ENCODE results near the gene SCMH1. TPM values are rescaled to one million over a fixed set of nuclear protein-coding genes. Genes with fewer than 3 reads are reported as not detected.
A peak's percentile ranks its signal among the peaks of the same experiment; 100 is the strongest.

SCMH1 gene
- total RNA-seq, 1 experiment from 2014 or later, result 55.9 TPM

GRCh38 chr1:41101950-41102607 is 140.0 kb downstream of the SCMH1 start:
- intact Hi-C loops (cut with micrococcal nuclease), result no loop called here
- Mint-ChIP-seq H3K4me1 (ENCODE audit: insufficient read depth, unreplicated experiment) (peaks cover 13% of the 10 kb centered on the region), H3K4me3 (ENCODE audit: unreplicated experiment) (no peak overlapping the region), H3K9me3 (ENCODE audit: unreplicated experiment) (no peaks in the 10 kb centered on the region), H3K27me3 (ENCODE audit: insufficient read depth, unreplicated experiment) (no peaks in the 10 kb centered on the region), H3K36me3 (ENCODE audit: insufficient read depth, unreplicated experiment) (no peaks in the 10 kb centered on the region), H3K27ac (ENCODE audit: low read depth, unreplicated experiment) (peak overlapping the region; percentile 39)
- TF ChIP-seq, protein P1, sequence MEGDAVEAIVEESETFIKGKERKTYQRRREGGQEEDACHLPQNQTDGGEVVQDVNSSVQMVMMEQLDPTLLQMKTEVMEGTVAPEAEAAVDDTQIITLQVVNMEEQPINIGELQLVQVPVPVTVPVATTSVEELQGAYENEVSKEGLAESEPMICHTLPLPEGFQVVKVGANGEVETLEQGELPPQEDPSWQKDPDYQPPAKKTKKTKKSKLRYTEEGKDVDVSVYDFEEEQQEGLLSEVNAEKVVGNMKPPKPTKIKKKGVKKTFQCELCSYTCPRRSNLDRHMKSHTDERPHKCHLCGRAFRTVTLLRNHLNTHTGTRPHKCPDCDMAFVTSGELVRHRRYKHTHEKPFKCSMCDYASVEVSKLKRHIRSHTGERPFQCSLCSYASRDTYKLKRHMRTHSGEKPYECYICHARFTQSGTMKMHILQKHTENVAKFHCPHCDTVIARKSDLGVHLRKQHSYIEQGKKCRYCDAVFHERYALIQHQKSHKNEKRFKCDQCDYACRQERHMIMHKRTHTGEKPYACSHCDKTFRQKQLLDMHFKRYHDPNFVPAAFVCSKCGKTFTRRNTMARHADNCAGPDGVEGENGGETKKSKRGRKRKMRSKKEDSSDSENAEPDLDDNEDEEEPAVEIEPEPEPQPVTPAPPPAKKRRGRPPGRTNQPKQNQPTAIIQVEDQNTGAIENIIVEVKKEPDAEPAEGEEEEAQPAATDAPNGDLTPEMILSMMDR (IDR thresholded peaks at IDR 0.05; ENCODE audit: unreplicated experiment), result no peak
- ChIA-PET CTCF (interaction anchor here (1.0 to 2.2 kb wide), 2 partner anchors 21 to 139 kb away, joined by 3 to 8 read pairs; no protein-coding TSS in a partner anchor), POLR2A (interaction anchor here (0.7 to 1.6 kb wide), 9 partner anchors 8 to 99 kb away, joined by 3 to 9 read pairs (median 4); no protein-coding TSS in a partner anchor)
- DNase-seq (ENCODE audit: unreplicated experiment), result peak; percentile 90
- BruUV-seq (replicated peaks), result no TSS peak

GRCh38 chr1:41101076-41101475 is 141.0 kb downstream of the SCMH1 start:
- no peak for DNase-seq (ENCODE audit: unreplicated experiment)

GRCh38 chr1:41100170-41100569 is 141.9 kb downstream of the SCMH1 start:
- CTCF ChIA-PET, result no interaction called here
- no TSS peak for BruUV-seq (replicated peaks)
- no peaks in the 10 kb centered on the region for H3K9me3 Mint-ChIP-seq (ENCODE audit: unreplicated experiment)
- no peak overlapping the region for H3K27ac Mint-ChIP-seq (ENCODE audit: low read depth, unreplicated experiment)
- H3K4me1 Mint-ChIP-seq (ENCODE audit: insufficient read depth, unreplicated experiment), result peaks cover 13% of the 10 kb centered on the region
- POLR2A ChIA-PET, result no interaction called here
- intact Hi-C loops (cut with micrococcal nuclease), result no loop called here
- no peaks in the 10 kb centered on the region for H3K27me3 Mint-ChIP-seq (ENCODE audit: insufficient read depth, unreplicated experiment)
- TF ChIP-seq, protein P1 (IDR thresholded peaks at IDR 0.05; ENCODE audit: unreplicated experiment), result no peak
- no peak for DNase-seq (ENCODE audit: unreplicated experiment)
- H3K36me3 Mint-ChIP-seq (ENCODE audit: insufficient read depth, unreplicated experiment), result no peaks in the 10 kb centered on the region
- H3K4me3 Mint-ChIP-seq (ENCODE audit: unreplicated experiment), result no peak overlapping the region

More at GRCh38 chr1:41101076-41101475, 141.0 kb downstream of the SCMH1 start:
- BruUV-seq (replicated peaks), result no TSS peak
- H3K36me3 Mint-ChIP-seq (ENCODE audit: insufficient read depth, unreplicated experiment), result no peaks in the 10 kb centered on the region
- H3K4me3 Mint-ChIP-seq (ENCODE audit: unreplicated experiment), result no peak overlapping the region
- no peaks in the 10 kb centered on the region for H3K27me3 Mint-ChIP-seq (ENCODE audit: insufficient read depth, unreplicated experiment)
- ChIA-PET CTCF (interaction anchor here (0.5 to 2.2 kb wide), 2 partner anchors 22 to 82 kb away, joined by 3 to 8 read pairs; no protein-coding TSS in a partner anchor), POLR2A (interaction anchor here (0.9 to 1.6 kb wide), 4 partner anchors 9 to 98 kb away, joined by 3 to 9 read pairs (median 4); no protein-coding TSS in a partner anchor)
- TF ChIP-seq, protein P1 (IDR thresholded peaks at IDR 0.05; ENCODE audit: unreplicated experiment), result no peak
- intact Hi-C loops (cut with micrococcal nuclease), result no loop called here
- peaks cover 13% of the 10 kb centered on the region for H3K4me1 Mint-ChIP-seq (ENCODE audit: insufficient read depth, unreplicated experiment)
- peak overlapping the region; percentile 39 for H3K27ac Mint-ChIP-seq (ENCODE audit: low read depth, unreplicated experiment)
- H3K9me3 Mint-ChIP-seq (ENCODE audit: unreplicated experiment), result no peaks in the 10 kb centered on the region

DNA sequence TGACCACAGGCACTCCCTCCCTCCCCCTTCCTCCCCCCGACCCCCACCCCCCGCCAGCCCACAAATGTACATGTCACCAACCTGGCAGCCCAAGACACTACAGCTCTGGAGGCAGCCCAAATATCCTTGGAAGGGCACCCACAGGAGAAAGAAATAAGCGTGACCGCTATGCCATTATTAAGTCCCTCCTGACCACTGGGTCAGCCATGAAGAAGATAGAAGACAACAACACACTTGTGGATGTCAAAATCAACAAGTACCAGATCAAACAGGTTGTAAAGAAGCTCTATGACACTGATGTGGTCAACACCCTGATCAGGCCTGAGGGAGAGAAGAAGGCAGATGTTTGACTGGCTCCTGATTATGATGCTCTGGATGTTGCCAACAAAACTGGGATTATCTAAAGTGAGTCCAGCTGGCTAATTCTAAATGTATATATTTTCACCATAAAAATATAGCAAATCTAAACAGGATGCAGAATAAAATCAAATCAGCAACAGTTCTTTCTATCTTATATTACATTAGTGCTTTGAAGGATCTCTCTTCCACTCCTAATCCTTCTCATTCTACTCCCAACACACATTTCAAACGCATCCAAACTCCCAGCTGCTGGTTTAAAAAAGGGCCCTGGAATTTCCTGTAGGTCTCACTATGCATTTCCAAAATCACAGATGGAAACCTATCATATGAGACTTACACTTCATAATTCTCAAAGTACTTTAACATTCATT is 143.2 kb downstream of the SCMH1 start:
- ChIA-PET CTCF (interaction anchor here (0.6 kb wide), 1 partner anchor 137 kb away, joined by 3 read pairs; no protein-coding TSS in a partner anchor), POLR2A (interaction anchor here (2.6 kb wide), 1 partner anchor 10 kb away, joined by 15 read pairs; no protein-coding TSS in a partner anchor)
- H3K27me3 Mint-ChIP-seq (ENCODE audit: insufficient read depth, unreplicated experiment), result no peaks in the 10 kb centered on the region
- no peak overlapping the region for H3K27ac Mint-ChIP-seq (ENCODE audit: low read depth, unreplicated experiment)
- H3K36me3 Mint-ChIP-seq (ENCODE audit: insufficient read depth, unreplicated experiment), result no peaks in the 10 kb centered on the region
- H3K4me1 Mint-ChIP-seq (ENCODE audit: insufficient read depth, unreplicated experiment), result peaks cover 13% of the 10 kb centered on the region
- TF ChIP-seq, protein P1 (IDR thresholded peaks at IDR 0.05; ENCODE audit: unreplicated experiment), result no peak
- no peak for DNase-seq (ENCODE audit: unreplicated experiment)
- intact Hi-C loops (cut with micrococcal nuclease), result no loop called here
- no peak overlapping the region for H3K4me3 Mint-ChIP-seq (ENCODE audit: unreplicated experiment)
- no peaks in the 10 kb centered on the region for H3K9me3 Mint-ChIP-seq (ENCODE audit: unreplicated experiment)
- BruUV-seq (replicated peaks), result no TSS peak
